ENCODE data around the gene CNTN1.

The CNTN1 gene

GRCh38 chr12:41120211-41120610 is 428.0 kb downstream of the CNTN1 start:
- no peak for DNase-seq (ENCODE audit: low spot score)

GRCh38 chr12:41121374-41121773 is 429.1 kb downstream of the CNTN1 start:
- DNase-seq (ENCODE audit: low spot score): no peak
